GM21786 (cell line): Measurements from ENCODE around the gene URB1.
"Not testable (repeated sequence)": the region's sequence is repeated elsewhere in the genome, so short reads cannot be mapped to it uniquely, and the experiment has no call there.

Experiments used
- ATAC-seq: cut with Tn5 transposase; IDR thresholded peaks from one replicate; pipeline ENCODE4 v1.9.1; 2021; ENCODE audit not compliant: unreplicated experiment

Gene URB1

GRCh38 chr21:32371913-32372314 lies 20.9 kb downstream of the URB1 start:
- ATAC-seq = no peak

- no peak for ATAC-seq
Measured at GRCh38 chr21:32370998-32371766, 21.6 kb downstream of the URB1 start.

DNA sequence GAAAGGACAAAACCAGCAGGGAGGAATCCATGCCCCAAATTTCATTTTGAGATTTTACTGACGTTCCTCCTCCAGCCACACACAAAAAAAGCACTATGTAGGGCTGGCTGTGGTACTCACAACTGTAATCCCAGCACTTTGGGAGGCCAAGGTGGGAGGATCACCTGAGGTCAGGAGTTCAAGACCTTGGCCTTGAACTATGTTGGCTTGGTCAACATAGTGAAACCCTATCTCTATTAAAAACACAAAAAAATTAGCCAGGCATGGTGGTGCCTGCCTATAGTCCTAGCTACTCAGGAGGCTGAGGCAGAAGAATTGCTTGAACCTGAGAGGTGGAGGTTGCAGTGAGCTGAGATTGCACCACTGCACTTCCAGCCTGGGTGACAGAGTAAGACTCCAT lies 23.9 kb downstream of the URB1 start:
- not testable (repeated sequence) for ATAC-seq

- ATAC-seq = no peak
Measured at GRCh38 chr21:32368386-32368785, 24.4 kb downstream of the URB1 start.

DNA sequence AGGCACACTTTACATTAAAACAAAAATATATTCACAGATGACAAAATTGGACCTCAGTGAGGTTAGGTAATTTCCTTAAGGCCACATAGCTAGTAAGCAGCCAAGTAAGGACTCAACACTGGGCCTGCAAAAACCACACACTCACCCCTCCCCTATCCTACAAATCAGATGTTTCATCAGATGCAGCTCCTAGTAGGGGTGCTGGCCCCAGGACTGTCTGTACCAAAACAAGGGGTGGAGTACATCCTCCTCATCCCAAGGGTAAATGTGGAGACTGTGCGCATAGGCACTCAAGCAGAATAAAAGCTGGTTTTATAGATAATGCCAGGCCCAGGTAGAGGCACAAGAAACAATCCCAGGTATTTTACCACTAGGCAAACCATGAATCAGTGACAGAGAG lies 25.7 kb downstream of the URB1 start:
- no peak for ATAC-seq

- no peak for ATAC-seq
Measured at GRCh38 chr21:32366191-32366590, 26.6 kb downstream of the URB1 start.

GRCh38 chr21:32364796-32365195 lies 28.0 kb downstream of the URB1 start:
- no peak for ATAC-seq

GRCh38 chr21:32364387-32364786 lies 28.4 kb downstream of the URB1 start:
- ATAC-seq = no peak

- ATAC-seq = no peak
Measured at GRCh38 chr21:32360401-32360975, 32.3 kb downstream of the URB1 start.

GRCh38 chr21:32359719-32360260 lies 33.0 kb downstream of the URB1 start:
- ATAC-seq = no peak

GRCh38 chr21:32356874-32357395 lies 35.9 kb downstream of the URB1 start:
- ATAC-seq = no peak

GRCh38 chr21:32353002-32353711 lies 39.7 kb downstream of the URB1 start:
- ATAC-seq = no peak

DNA sequence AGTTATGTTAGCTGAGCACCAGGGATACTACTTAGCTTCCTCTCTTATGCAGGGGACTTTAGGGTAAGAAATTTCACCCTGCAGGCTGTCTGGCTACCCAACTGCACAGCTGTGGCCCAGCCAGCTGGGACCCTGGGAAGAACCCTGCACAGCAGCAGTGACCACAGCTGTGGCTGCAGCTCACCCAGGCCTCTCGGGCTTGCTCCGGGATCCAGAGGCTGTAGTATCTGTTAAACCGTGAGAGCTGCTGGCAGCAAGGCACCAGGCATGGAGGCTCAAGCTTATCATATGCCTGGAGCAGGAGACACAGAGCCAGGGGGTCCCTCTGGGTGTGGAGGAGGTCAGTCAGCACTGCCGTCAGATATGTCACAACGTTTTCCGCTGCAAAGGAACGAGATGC lies 40.3 kb downstream of the URB1 start:
- ATAC-seq = no peak

- ATAC-seq = no peak
Measured at GRCh38 chr21:32351428-32351827, 41.4 kb downstream of the URB1 start.

DNA sequence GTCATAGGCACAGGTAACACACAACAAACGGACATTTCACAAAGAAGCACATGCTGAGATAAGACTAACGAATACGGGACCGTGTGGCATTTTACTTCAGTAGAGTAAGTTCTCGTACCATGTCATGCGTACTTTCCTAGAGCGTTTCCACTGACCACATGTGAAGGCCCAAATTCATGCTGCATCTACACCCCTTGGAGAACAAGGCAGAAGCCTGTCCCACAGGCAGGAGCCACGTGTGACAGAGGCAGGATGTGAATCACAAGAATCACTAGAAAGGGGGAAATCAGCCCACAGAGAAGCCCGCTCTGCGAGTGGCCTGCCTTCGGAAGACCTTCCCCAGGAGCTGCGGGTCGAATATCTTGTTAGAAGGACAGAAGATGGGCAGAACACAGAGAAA lies 41.8 kb downstream of the URB1 start:
- ATAC-seq = no peak

GRCh38 chr21:32350211-32350980 lies 42.4 kb downstream of the URB1 start:
- ATAC-seq = no peak

DNA sequence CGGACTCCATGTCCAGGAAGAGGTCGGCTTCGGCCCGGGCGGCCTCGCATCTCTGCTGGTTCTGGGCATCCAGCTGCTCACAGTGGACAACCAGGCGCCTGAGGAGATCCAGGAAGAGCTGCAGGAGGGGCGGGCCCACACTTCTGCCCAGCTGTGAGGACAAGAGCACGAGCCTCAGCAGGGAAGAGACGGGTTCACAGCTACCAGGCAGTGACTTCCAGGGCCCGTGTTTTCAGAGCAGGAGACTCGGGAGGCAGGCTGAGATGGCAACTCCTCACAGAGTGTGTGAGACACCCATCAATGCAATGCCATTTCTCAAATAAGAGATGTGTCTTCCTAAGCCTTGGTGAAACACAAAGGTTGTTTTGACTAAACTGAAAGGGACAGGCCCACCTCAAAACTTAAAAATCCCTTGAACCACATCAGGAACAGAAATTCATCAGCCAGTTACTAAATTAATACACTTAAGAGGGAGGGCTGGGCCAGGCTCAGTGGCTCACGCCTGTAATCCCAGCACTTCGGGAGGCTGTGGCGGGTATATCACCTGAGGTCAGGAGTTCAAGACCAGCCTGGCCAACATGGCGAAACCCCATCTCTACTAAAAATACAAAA lies 43.4 kb downstream of the URB1 start:
- ATAC-seq = no peak

GRCh38 chr21:32348604-32349332 lies 44.0 kb downstream of the URB1 start:
- ATAC-seq = no peak

DNA sequence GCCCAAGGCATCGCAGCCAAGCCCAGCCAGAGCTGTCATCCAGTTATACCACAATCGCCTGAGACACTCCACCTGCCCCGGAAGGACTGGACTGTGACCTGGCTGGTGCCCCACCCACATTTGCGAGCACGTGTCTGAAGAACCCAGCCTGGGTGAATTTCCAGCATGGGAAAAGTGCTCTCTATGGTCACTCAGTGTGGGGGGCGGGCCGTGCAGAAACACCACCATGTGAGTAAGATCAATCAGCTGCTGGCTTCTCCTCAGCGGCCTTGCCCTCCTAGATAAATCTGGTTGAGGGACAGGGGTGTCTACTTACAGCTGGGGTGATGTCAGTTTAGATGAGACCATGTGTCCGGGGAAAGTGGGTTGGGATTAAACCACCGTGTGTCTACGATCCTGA lies 44.8 kb downstream of the URB1 start:
- ATAC-seq = no peak

DNA sequence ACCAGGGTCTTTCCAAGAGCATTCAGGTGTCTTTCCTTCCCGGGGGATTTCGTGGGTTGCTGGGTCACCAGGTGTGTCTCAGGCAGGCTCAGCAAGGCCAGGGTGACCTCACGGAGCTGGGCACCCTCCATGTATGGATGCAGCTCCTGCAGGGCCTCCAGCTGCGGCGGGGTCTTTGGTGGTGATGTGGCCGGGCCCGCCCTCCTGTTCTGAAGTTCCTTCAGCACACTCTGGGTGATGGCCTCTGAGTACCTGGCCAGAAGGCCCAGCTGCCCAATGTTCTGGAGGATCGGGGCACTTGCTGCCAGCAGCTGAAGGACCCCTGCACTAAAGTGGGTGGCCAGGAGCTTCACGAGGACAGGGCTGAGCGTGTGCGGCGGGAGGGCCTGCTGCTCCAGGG lies 45.5 kb downstream of the URB1 start:
- ATAC-seq = no peak
